OCI-LY3 (cell line): ENCODE measurements around the gene UQCC2.

Experiments
- H2AFZ ChIP-seq: fragments of 200-600, 300-600 bp; shearing (Covaris generic); 2 replicates; pipeline ENCODE4 v1.6.0; 2014; ENCODE audit warnings: antibody characterized with exemption, low read depth, low read length
- H3K27ac ChIP-seq: fragments of 200-600, 300-600 bp; sonication (generic); 2 replicates; pipeline ENCODE4 v1.5.1; 2014; ENCODE audit warnings: mild to moderate bottlenecking, low read length, moderate library complexity, mixed read lengths
- H3K27me3 ChIP-seq: fragments of 200-600, 300-600 bp; sonication (generic); 2 replicates; pipeline ENCODE4 v1.6.1; 2014; ENCODE audit warnings: low read depth, low read length, mixed read lengths
- H3K36me3 ChIP-seq: fragments of 200-600, 300-600 bp; sonication (generic); replicated peaks from 2 replicates; pipeline ENCODE3; 2014; ENCODE audit warnings: low read depth, low read length, mixed read lengths
- H3K4me1 ChIP-seq: fragments of 300-600, 200-600 bp; sonication (generic); 2 replicates; pipeline ENCODE4 v1.6.1; 2014; ENCODE audit warnings: low read length, mixed read lengths
- H3K4me2 ChIP-seq: fragments of 200-600, 300-600 bp; sonication (generic); 2 replicates; pipeline ENCODE4 v1.6.1; 2014; ENCODE audit warnings: low read length, mixed read lengths
- H3K4me3 ChIP-seq: fragments of 300-600, 200-600 bp; sonication (generic); 2 replicates; pipeline ENCODE4 v1.5.1; 2014; ENCODE audit warnings: antibody characterized with exemption, mild to moderate bottlenecking, low read length, moderate library complexity
- H3K79me2 ChIP-seq: fragments of 300-600, 200-600 bp; shearing (Covaris generic); 2 replicates; pipeline ENCODE4 v1.6.1; 2014; ENCODE audit warnings: mild to moderate bottlenecking, low read length, mixed read lengths
- H3K9ac ChIP-seq: fragments of 300-600, 200-600 bp; shearing (Covaris generic); 2 replicates; pipeline ENCODE4 v1.6.0; 2014; ENCODE audit warnings: mild to moderate bottlenecking, low read length, moderate library complexity
- H3K9me3 ChIP-seq: fragments of 200-600, 300-600 bp; shearing (Covaris generic); 2 replicates; pipeline ENCODE4 v1.6.1; 2014; ENCODE audit warnings: low read length, mixed read lengths; ENCODE audit not compliant: insufficient read depth
- H4K20me1 ChIP-seq: fragments of 200-600, 300-600 bp; sonication (generic); 2 replicates; pipeline ENCODE4 v1.6.1; 2016; ENCODE audit warnings: low read length, mixed read lengths; ENCODE audit not compliant: insufficient read depth
- CTCF ChIP-seq: fragments of 200-600, 300-600 bp; sonication (generic); IDR thresholded peaks from 2 replicates; pipeline ENCODE4 v1.5.1; 2014; ENCODE audit warnings: antibody characterized with exemption, low read length, low read depth
- EZH2phosphoT487 ChIP-seq: fragments of 200-600 bp; shearing (Covaris generic); IDR thresholded peaks from 2 replicates; pipeline ENCODE4 v1.6.1; 2018; ENCODE audit warnings: antibody characterized with exemption, mixed run types, low read depth

Gene UQCC2

GRCh38 chr6:33757113-33757512, 45.6 kb upstream of the UQCC2 start:
- Histone ChIP-seq H3K79me2 (no peaks in the 10 kb centered on the region), H3K27ac (no peak overlapping the region), H2AFZ (no peak overlapping the region), H3K27me3 (peaks cover 5% of the 10 kb centered on the region), H3K36me3 (no peaks in the 10 kb centered on the region), H3K4me3 (no peak overlapping the region), H3K4me2 (no peak overlapping the region), H3K9ac (no peak overlapping the region), H3K9me3 (no peaks in the 10 kb centered on the region), H3K4me1 (peaks cover 12% of the 10 kb centered on the region), H4K20me1 (no peaks in the 10 kb centered on the region)
- TF ChIP-seq EZH2phosphoT487 (no peak), CTCF (no peak)

GRCh38 chr6:33756211-33756954, 44.9 kb upstream of the UQCC2 start:
- H3K4me3 ChIP-seq = no peak overlapping the region
- H3K4me2 ChIP-seq = no peak overlapping the region
- H3K36me3 ChIP-seq = no peaks in the 10 kb centered on the region
- peaks cover 12% of the 10 kb centered on the region for H3K4me1 ChIP-seq
- H4K20me1 ChIP-seq = no peaks in the 10 kb centered on the region
- TF ChIP-seq EZH2phosphoT487 = no peak
- no peak for TF ChIP-seq CTCF
- H3K79me2 ChIP-seq = no peaks in the 10 kb centered on the region
- H3K27me3 ChIP-seq = peaks cover 5% of the 10 kb centered on the region
- H3K9ac ChIP-seq = no peak overlapping the region
- no peak overlapping the region for H2AFZ ChIP-seq
- no peaks in the 10 kb centered on the region for H3K9me3 ChIP-seq
- no peak overlapping the region for H3K27ac ChIP-seq

GRCh38 chr6:33755070-33755869, 43.8 kb upstream of the UQCC2 start:
- Histone ChIP-seq H4K20me1 (no peaks in the 10 kb centered on the region), H3K4me2 (0 out of 2 replicates have a peak overlapping the region, but pooled peaks have one; percentile 7), H3K4me1 (peaks cover 12% of the 10 kb centered on the region), H3K27me3 (peaks cover 5% of the 10 kb centered on the region), H3K4me3 (no peak overlapping the region), H3K27ac (no peak overlapping the region), H3K9me3 (no peaks in the 10 kb centered on the region), H2AFZ (no peak overlapping the region), H3K9ac (no peak overlapping the region), H3K36me3 (no peaks in the 10 kb centered on the region), H3K79me2 (no peaks in the 10 kb centered on the region)
- TF ChIP-seq EZH2phosphoT487 (no peak), CTCF (no peak)

- H2AFZ ChIP-seq = no peak overlapping the region
- no peaks in the 10 kb centered on the region for H3K9me3 ChIP-seq
- no peaks in the 10 kb centered on the region for H4K20me1 ChIP-seq
- no peaks in the 10 kb centered on the region for H3K36me3 ChIP-seq
- no peak overlapping the region for H3K27ac ChIP-seq
- peaks cover 5% of the 10 kb centered on the region for H3K27me3 ChIP-seq
- H3K4me3 ChIP-seq = no peak overlapping the region
- no peak overlapping the region for H3K9ac ChIP-seq
- no peaks in the 10 kb centered on the region for H3K79me2 ChIP-seq
- H3K4me2 ChIP-seq = no peak overlapping the region
- peaks cover 12% of the 10 kb centered on the region for H3K4me1 ChIP-seq
- TF ChIP-seq CTCF = no peak
- TF ChIP-seq EZH2phosphoT487 = no peak
Measured at GRCh38 chr6:33754222-33754621, 42.7 kb upstream of the UQCC2 start.
